Ishikawa (cell line): ENCODE data around the gene FSD2.

Source experiments
- EGR1 ChIP-seq: IDR thresholded peaks from 2 replicates; pipeline ENCODE4 v1.6.1; 2012
- TAF1 ChIP-seq: IDR thresholded peaks from 2 replicates; pipeline ENCODE4 v1.6.1; 2012; ENCODE audit warnings: low read depth, mild to moderate bottlenecking
- TCF12 ChIP-seq: IDR thresholded peaks from 2 replicates; pipeline ENCODE4 v1.6.1; 2012; ENCODE audit warnings: low read depth
- TEAD4 ChIP-seq: IDR thresholded peaks from 2 replicates; pipeline ENCODE4 v1.6.1; 2012
- YY1 ChIP-seq: IDR thresholded peaks from 2 replicates; pipeline ENCODE4 v1.6.1; 2012; ENCODE audit warnings: low read depth
- TF ChIP-seq, protein P1 (sequence below): IDR thresholded peaks from 2 replicates; pipeline ENCODE4 v1.6.1; 2012

- TF ChIP-seq TCF12: no peak
- TF ChIP-seq, protein P1, sequence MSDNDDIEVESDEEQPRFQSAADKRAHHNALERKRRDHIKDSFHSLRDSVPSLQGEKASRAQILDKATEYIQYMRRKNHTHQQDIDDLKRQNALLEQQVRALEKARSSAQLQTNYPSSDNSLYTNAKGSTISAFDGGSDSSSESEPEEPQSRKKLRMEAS: no peak
- TF ChIP-seq TAF1: no peak
- no peak for TF ChIP-seq TEAD4
- TF ChIP-seq YY1: no peak
- no peak for TF ChIP-seq EGR1
Observed at GRCh38 chr15:82851306-82851850, 45.5 kb upstream of the FSD2 start.
